ENCODE measurements around the gene TVP23B. TPM values are rescaled to one million over a fixed set of nuclear protein-coding genes. Genes with fewer than 3 reads are reported as not detected.

TVP23B gene
- total and polyA plus RNA-seq, 2 of the 13 experiments (the other 11 are each of a cell fraction or from before 2014, with no cell fraction given) = 45.1 to 66.5 TPM

GRCh38 chr17:18854956-18855355 is 74.0 kb downstream of the TVP23B start:
- POLR2A ChIA-PET = interaction anchor here (1.0 kb wide), 1 partner anchor 12 kb away, joined by 4 read pairs; no protein-coding TSS in a partner anchor
- H3K4me3 ChIP-seq (replicated peaks in 1 of 3; ENCODE audit: insufficient read depth in 1 of 3, low read depth in 2 of 3, low read length in 3 of 3) = no peak overlapping the region
- BruUV-seq (replicated peaks) = no TSS peak

More at GRCh38 chr17:18854956-18855355, 74.0 kb downstream of the TVP23B start:
- CTCF ChIA-PET (ENCODE audit: low intra/inter-chr PET ratio, low total read pairs) = no interaction called here
- no peaks in the 10 kb centered on the region for H3K9me3 ChIP-seq (ENCODE audit: low read length)
- no peak for TF ChIP-seq IRX3 (CRISPR knock-in tag; IDR thresholded peaks at IDR 0.05; ENCODE audit: borderline replicate concordance, low read depth)
- no peak for TF ChIP-seq SSRP1 (CRISPR knock-in tag; IDR thresholded peaks at IDR 0.05)
- no peak for TF ChIP-seq ATF7 (IDR thresholded peaks at IDR 0.05)
- no peak for TF ChIP-seq ATF7 (CRISPR knock-in tag; IDR thresholded peaks at IDR 0.05)
- no peak for TF ChIP-seq CHD4 (IDR thresholded peaks at IDR 0.05; ENCODE audit: borderline replicate concordance, low read length)
- TF ChIP-seq SP2 (CRISPR knock-in tag; IDR thresholded peaks at IDR 0.05) = no peak
- TF ChIP-seq MAFF (IDR thresholded peaks at IDR 0.05; ENCODE audit: low read depth, low read length) = no peak
- TF ChIP-seq ZNF383 (CRISPR knock-in tag; IDR thresholded peaks at IDR 0.05; ENCODE audit: borderline replicate concordance) = no peak
- TF ChIP-seq CBX1 (IDR thresholded peaks at IDR 0.05; ENCODE audit: low read depth) = no peak
- no peak for TF ChIP-seq TRAFD1 (CRISPR knock-in tag; IDR thresholded peaks at IDR 0.05; ENCODE audit: borderline replicate concordance)
- no peak for TF ChIP-seq GZF1 (CRISPR knock-in tag; IDR thresholded peaks at IDR 0.05)
- TF ChIP-seq ZBTB46 (CRISPR knock-in tag; IDR thresholded peaks at IDR 0.05; ENCODE audit: borderline replicate concordance) = no peak
- TF ChIP-seq ZBTB7B (CRISPR knock-in tag; IDR thresholded peaks at IDR 0.05) = no peak
- H3K4me2 ChIP-seq (ENCODE audit: low read depth, low read length) = peak overlapping the region; percentile 93; the same call in 1 of the 2 replicates
- in situ Hi-C loops (cut with HindIII; ENCODE audit: extremely low pct_ligation_motif_present, low pct_unique_long_range_greater_than_20kb) = no loop called here
- H4K20me1 ChIP-seq (ENCODE audit: insufficient read depth, low read length) = no peaks in the 10 kb centered on the region
- DNase-seq (ENCODE audit: low spot score) (no peak), FAIRE-seq (no peak), ATAC-seq (no peak)
- H2AFZ ChIP-seq (ENCODE audit: low read length) = no peak overlapping the region
- intact Hi-C loops (cut with micrococcal nuclease; ENCODE audit: unreplicated experiment) = no loop called here
- H3K27me3 ChIP-seq (ENCODE audit: control insufficient read depth in 1 of 2, insufficient read depth in 2 of 2, low read length in 2 of 2) = no peaks in the 10 kb centered on the region; a peak in 1 of 5 replicates
- no peak overlapping the region for H3K9ac ChIP-seq (ENCODE audit: insufficient read depth, low read depth, low read length)
- H3K27ac ChIP-seq (ENCODE audit: extremely low read length, insufficient read depth, low read length) = no peak overlapping the region
- peaks cover 13% of the 10 kb centered on the region for H3K79me2 ChIP-seq (ENCODE audit: insufficient read depth, low read length)
- no peaks in the 10 kb centered on the region for H3K36me3 ChIP-seq (replicated peaks in 1 of 2; ENCODE audit: control insufficient read depth in 1 of 2, insufficient read depth in 2 of 2, low read length in 2 of 2)
- 81% methylated on average over 7 of the region's 7 CpGs for WGBS (ENCODE audit: low lambda C conversion rate)
- H3K4me1 ChIP-seq (ENCODE audit: insufficient read depth, low read length) = peaks cover 44% of the 10 kb centered on the region
